ENCODE data around the gene KNSTRN. TPM values are rescaled to one million over a fixed set of nuclear protein-coding genes. Genes with fewer than 3 reads are reported as not detected.
A peak's percentile ranks its signal among the peaks of the same experiment; 100 is the strongest.

The KNSTRN gene
- total and polyA plus RNA-seq, 4 donors = 3.4 to 28.1 (median 8.9) TPM

DNA sequence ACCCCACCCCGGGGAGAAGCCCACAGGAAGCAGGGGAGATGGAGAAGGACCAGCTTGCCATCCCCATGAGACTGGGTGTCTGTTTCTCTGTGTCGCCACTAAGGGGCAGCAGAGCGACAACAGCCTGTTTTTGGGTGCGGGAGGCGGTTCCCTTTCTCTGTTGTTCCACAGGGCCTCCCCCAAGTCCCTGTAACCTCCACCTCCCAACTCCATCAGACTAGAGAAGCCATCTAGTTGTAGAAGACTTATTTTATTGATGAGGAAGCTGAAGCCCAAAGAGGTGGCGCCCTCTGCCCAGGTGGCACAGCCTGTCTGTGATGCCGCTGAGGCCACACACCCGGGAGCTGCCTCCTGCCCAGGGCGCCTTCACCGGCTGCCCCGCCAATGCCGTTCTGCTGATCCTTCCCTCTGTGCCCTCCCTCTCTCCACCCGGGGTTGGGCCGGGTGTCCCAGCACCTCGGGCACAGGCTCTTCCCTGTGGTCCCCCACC, 37.8 kb upstream of the KNSTRN start:
- H3K9me3 ChIP-seq (ENCODE audit: control insufficient read depth in 4 of 4, low read length in 3 of 4) = no peaks in the 10 kb centered on the region
- DNase-seq (ENCODE audit: low spot score) = peak; percentile 65
- H3K27ac ChIP-seq (ENCODE audit: low read depth in 1 of 2, low read length in 2 of 2) = no peak overlapping the region
- H3K9ac ChIP-seq (ENCODE audit: low read depth in 1 of 2, low read length in 2 of 2) = no peak overlapping the region
- no peak for TF ChIP-seq JUND (IDR thresholded peaks at IDR 0.05)
- TF ChIP-seq ATF3 (IDR thresholded peaks at IDR 0.05) = no peak
- no peak for TF ChIP-seq NR2F2 (IDR thresholded peaks at IDR 0.05)
- no peak for TF ChIP-seq YY1 (IDR thresholded peaks at IDR 0.05)
- TF ChIP-seq, protein P1, sequence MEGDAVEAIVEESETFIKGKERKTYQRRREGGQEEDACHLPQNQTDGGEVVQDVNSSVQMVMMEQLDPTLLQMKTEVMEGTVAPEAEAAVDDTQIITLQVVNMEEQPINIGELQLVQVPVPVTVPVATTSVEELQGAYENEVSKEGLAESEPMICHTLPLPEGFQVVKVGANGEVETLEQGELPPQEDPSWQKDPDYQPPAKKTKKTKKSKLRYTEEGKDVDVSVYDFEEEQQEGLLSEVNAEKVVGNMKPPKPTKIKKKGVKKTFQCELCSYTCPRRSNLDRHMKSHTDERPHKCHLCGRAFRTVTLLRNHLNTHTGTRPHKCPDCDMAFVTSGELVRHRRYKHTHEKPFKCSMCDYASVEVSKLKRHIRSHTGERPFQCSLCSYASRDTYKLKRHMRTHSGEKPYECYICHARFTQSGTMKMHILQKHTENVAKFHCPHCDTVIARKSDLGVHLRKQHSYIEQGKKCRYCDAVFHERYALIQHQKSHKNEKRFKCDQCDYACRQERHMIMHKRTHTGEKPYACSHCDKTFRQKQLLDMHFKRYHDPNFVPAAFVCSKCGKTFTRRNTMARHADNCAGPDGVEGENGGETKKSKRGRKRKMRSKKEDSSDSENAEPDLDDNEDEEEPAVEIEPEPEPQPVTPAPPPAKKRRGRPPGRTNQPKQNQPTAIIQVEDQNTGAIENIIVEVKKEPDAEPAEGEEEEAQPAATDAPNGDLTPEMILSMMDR (IDR thresholded peaks at IDR 0.05; ENCODE audit: low read depth, low read length, missing input control) = peak; percentile 75
- TF ChIP-seq RXRA (IDR thresholded peaks at IDR 0.05) = no peak
- peak; percentile 82 to 85 for TF ChIP-seq RAD21 (IDR thresholded peaks at IDR 0.05)
- no peak for TF ChIP-seq FOXA1 (IDR thresholded peaks at IDR 0.05)
- no peak for TF ChIP-seq HNF4A (conservative IDR thresholded peaks at IDR 0.05)
- TF ChIP-seq REST (IDR thresholded peaks at IDR 0.05) = no peak
- no peak for TF ChIP-seq TAF1 (conservative IDR thresholded peaks at IDR 0.05)
- H3K36me3 ChIP-seq (ENCODE audit: control insufficient read depth in 4 of 4, insufficient read depth in 3 of 4, low read depth in 1 of 4, low read length in 3 of 4) = no peaks in the 10 kb centered on the region
- 26% methylated on average over 15 of the region's 15 CpGs for WGBS
- no peak overlapping the region for H3K4me3 ChIP-seq (ENCODE audit: low read depth in 1 of 3, low read length in 3 of 3)
- peaks cover 7 to 16% (median 13%) of the 10 kb centered on the region in 4 donors for H3K4me1 ChIP-seq (ENCODE audit: control insufficient read depth in 4 of 4, insufficient read depth in 4 of 4, low read length in 3 of 4)
- no peaks in the 10 kb centered on the region for H3K27me3 ChIP-seq (ENCODE audit: control insufficient read depth in 4 of 4, insufficient read depth in 4 of 4, low read length in 3 of 4)

GRCh38 chr15:40345225-40345866, 37.2 kb upstream of the KNSTRN start:
- DNase-seq (ENCODE audit: low spot score) = no peak
- no peaks in the 10 kb centered on the region for H3K36me3 ChIP-seq (ENCODE audit: control insufficient read depth in 4 of 4, insufficient read depth in 3 of 4, low read depth in 1 of 4, low read length in 3 of 4)
- H3K9ac ChIP-seq (ENCODE audit: low read depth in 1 of 2, low read length in 2 of 2) = no peak overlapping the region
- no peak overlapping the region for H3K27ac ChIP-seq (ENCODE audit: low read depth in 1 of 2, low read length in 2 of 2)
- H3K27me3 ChIP-seq (ENCODE audit: control insufficient read depth in 4 of 4, insufficient read depth in 4 of 4, low read length in 3 of 4) = no peaks in the 10 kb centered on the region
- peaks cover 3 to 9% (median 6%) of the 10 kb centered on the region in 4 donors for H3K4me1 ChIP-seq (ENCODE audit: control insufficient read depth in 4 of 4, insufficient read depth in 4 of 4, low read length in 3 of 4)
- H3K9me3 ChIP-seq (ENCODE audit: control insufficient read depth in 4 of 4, low read length in 3 of 4) = no peaks in the 10 kb centered on the region
- WGBS = 60% methylated on average over 10 of the region's 10 CpGs
- H3K4me3 ChIP-seq (ENCODE audit: low read depth in 1 of 3, low read length in 3 of 3) = no peak overlapping the region
- TF ChIP-seq HNF4A (conservative IDR thresholded peaks at IDR 0.05) = no peak
- no peak for TF ChIP-seq RAD21 (IDR thresholded peaks at IDR 0.05)
- no peak for TF ChIP-seq REST (IDR thresholded peaks at IDR 0.05)
- TF ChIP-seq ATF3 (IDR thresholded peaks at IDR 0.05) = no peak
- TF ChIP-seq NR2F2 (IDR thresholded peaks at IDR 0.05) = no peak
- TF ChIP-seq RXRA (IDR thresholded peaks at IDR 0.05) = no peak
- no peak for TF ChIP-seq JUND (IDR thresholded peaks at IDR 0.05)
- no peak for TF ChIP-seq FOXA2 (IDR thresholded peaks at IDR 0.05)
- TF ChIP-seq, protein P1 (IDR thresholded peaks at IDR 0.05; ENCODE audit: low read depth, low read length, missing input control) = no peak
- no peak for TF ChIP-seq GABPA (IDR thresholded peaks at IDR 0.05 in 1 of 2, conservative IDR thresholded peaks at IDR 0.05 in 1 of 2)
- TF ChIP-seq, protein P2, sequence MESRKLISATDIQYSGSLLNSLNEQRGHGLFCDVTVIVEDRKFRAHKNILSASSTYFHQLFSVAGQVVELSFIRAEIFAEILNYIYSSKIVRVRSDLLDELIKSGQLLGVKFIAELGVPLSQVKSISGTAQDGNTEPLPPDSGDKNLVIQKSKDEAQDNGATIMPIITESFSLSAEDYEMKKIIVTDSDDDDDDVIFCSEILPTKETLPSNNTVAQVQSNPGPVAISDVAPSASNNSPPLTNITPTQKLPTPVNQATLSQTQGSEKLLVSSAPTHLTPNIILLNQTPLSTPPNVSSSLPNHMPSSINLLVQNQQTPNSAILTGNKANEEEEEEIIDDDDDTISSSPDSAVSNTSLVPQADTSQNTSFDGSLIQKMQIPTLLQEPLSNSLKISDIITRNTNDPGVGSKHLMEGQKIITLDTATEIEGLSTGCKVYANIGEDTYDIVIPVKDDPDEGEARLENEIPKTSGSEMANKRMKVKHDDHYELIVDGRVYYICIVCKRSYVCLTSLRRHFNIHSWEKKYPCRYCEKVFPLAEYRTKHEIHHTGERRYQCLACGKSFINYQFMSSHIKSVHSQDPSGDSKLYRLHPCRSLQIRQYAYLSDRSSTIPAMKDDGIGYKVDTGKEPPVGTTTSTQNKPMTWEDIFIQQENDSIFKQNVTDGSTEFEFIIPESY (IDR thresholded peaks at IDR 0.05) = no peak
- no peak for TF ChIP-seq EGR1 (IDR thresholded peaks at IDR 0.05; ENCODE audit: low read depth in 2 of 2)
- TF ChIP-seq SP1 (IDR thresholded peaks at IDR 0.05) = no peak

Measured in liver (tissue), 9 donors.